H1 (cell line): ENCODE data around the gene MRM2. TPM values are rescaled to one million over a fixed set of nuclear protein-coding genes. Genes with fewer than 3 reads are reported as not detected.
A peak's percentile ranks its signal among the peaks of the same experiment; 100 is the strongest.

Source experiments
- CTCF ChIA-PET: fragments of 300-600 bp; sonication (Branson Sonifier 250); formaldehyde crosslinking; loops from one replicate; lab custom pipeline; 2021; ENCODE audit not compliant: partially characterized antibody; lab: Charles Lee
- POLR2A ChIA-PET: fragments of 300-600 bp; sonication (Branson Sonifier 250); formaldehyde crosslinking; loops from one replicate; lab custom pipeline; 2021; ENCODE audit warnings: inconsistent platforms; ENCODE audit not compliant: partially characterized antibody; lab: Charles Lee
- DNase-seq, 2 experiments: peaks; one replicate each; pipeline versions ENCODE4 v3.0.0 to v3.0.0-alpha.2; 2010 to 2022; ENCODE audit warnings: low spot score in 2 of 2, low read depth in 1 of 2, mixed read lengths in 1 of 2
- FAIRE-seq: peaks from 2 replicates; lab custom pipeline; 2011; peaks lifted over from hg19 to GRCh38; lab: Jason Lieb, UNC
- H2AFZ ChIP-seq: 2 replicates; pipeline ENCODE4 v1.8.1; 2012; ENCODE audit warnings: low read length, inconsistent platforms
- H2AK5ac ChIP-seq: 2 replicates; pipeline ENCODE4 v1.6.1; 2013; ENCODE audit warnings: low read depth, low read length
- H2BK120ac ChIP-seq: replicated peaks from 2 replicates; pipeline ENCODE3; 2013; ENCODE audit warnings: low read depth, low read length, inconsistent platforms
- H2BK12ac ChIP-seq: 2 replicates; pipeline ENCODE4 v1.6.1; 2013; ENCODE audit warnings: low read depth, low read length
- H2BK15ac ChIP-seq: 2 replicates; pipeline ENCODE4 v1.6.1; 2013; ENCODE audit warnings: low read length
- H2BK20ac ChIP-seq: 2 replicates; pipeline ENCODE4 v1.6.1; 2013; ENCODE audit warnings: low read length
- H2BK5ac ChIP-seq: 2 replicates; pipeline ENCODE4 v1.6.1; 2013; ENCODE audit warnings: low read depth, low read length
- H3K14ac ChIP-seq: 2 replicates; pipeline ENCODE4 v1.6.1; 2013; ENCODE audit warnings: inconsistent platforms; ENCODE audit not compliant: insufficient read length
- H3K18ac ChIP-seq: 2 replicates; pipeline ENCODE4 v1.6.1; 2013; ENCODE audit warnings: low read length; ENCODE audit errors: extremely low read depth
- H3K23ac ChIP-seq: 2 replicates; pipeline ENCODE4 v1.6.1; 2013; ENCODE audit warnings: inconsistent platforms; ENCODE audit not compliant: insufficient read length
- H3K23me2 ChIP-seq: 2 replicates; pipeline ENCODE4 v1.6.1; 2013; ENCODE audit warnings: low read depth, low read length
- H3K27ac ChIP-seq: 2 replicates; pipeline ENCODE4 v1.6.1; 2011; ENCODE audit warnings: low read depth, low read length, inconsistent platforms
- H3K27me3 ChIP-seq, 4 experiments: replicated peaks in 1 of 4; 1 replicate in 1 of 4; 2 replicates in 3 of 4; pipeline versions ENCODE4 v1.6.1 to v1.8.1; 2011 to 2013; ENCODE audit warnings: low read length in 3 of 4, mild to moderate bottlenecking in 3 of 4, inconsistent platforms in 2 of 4, mixed read lengths in 2 of 4, moderate library complexity in 1 of 4; ENCODE audit not compliant: control insufficient read depth in 3 of 4, insufficient read depth in 3 of 4; ENCODE audit errors: extremely low read depth in 1 of 4
- H3K36me3 ChIP-seq, 4 experiments: 2 replicates each; pipeline versions ENCODE4 v1.6.1 to v1.8.1; 2011 to 2013; ENCODE audit warnings: mild to moderate bottlenecking in 4 of 4, low read length in 3 of 4, moderate library complexity in 2 of 4, control low read depth in 1 of 4, inconsistent platforms in 1 of 4; ENCODE audit not compliant: insufficient read depth in 4 of 4, control insufficient read depth in 2 of 4
- H3K4ac ChIP-seq: replicated peaks from 2 replicates; pipeline ENCODE3; 2013; ENCODE audit warnings: low read length, low read depth, mixed read lengths, inconsistent platforms; ENCODE audit not compliant: insufficient read length
- H3K4me1 ChIP-seq, 4 experiments: replicated peaks in 1 of 4; 1 replicate in 1 of 4; 2 replicates in 3 of 4; pipeline versions ENCODE4 v1.6.1 to v1.8.1; 2011 to 2013; ENCODE audit warnings: low read length in 3 of 4, inconsistent platforms in 2 of 4, mixed read lengths in 1 of 4; ENCODE audit not compliant: insufficient read depth in 4 of 4, control insufficient read depth in 3 of 4
- H3K4me2 ChIP-seq, 2 experiments: 2 replicates each; pipeline versions ENCODE4 v1.6.1 to v1.8.1; 2011 to 2013; ENCODE audit warnings: low read depth in 2 of 2, low read length in 2 of 2, control low read depth in 1 of 2, inconsistent platforms in 1 of 2, mild to moderate bottlenecking in 1 of 2; ENCODE audit not compliant: insufficient read depth in 1 of 2
- H3K4me3 ChIP-seq, 4 experiments: fragments of 200-600, 300-600 bp in 1 of 4; sonication (generic), shearing (Covaris generic), sonication (Bioruptor Twin) in 1 of 4; 2 replicates each; pipeline versions ENCODE4 v1.5.1 to v1.8.1; 2011 to 2016; ENCODE audit warnings: low read length in 4 of 4, low read depth in 3 of 4, control low read depth in 2 of 4, inconsistent platforms in 2 of 4, mild to moderate bottlenecking in 2 of 4, mixed read lengths in 1 of 4, moderate library complexity in 1 of 4; ENCODE audit not compliant: insufficient read depth in 2 of 4; ENCODE audit errors: extremely low read depth in 1 of 4
- H3K56ac ChIP-seq: replicated peaks from 2 replicates; pipeline ENCODE3; 2013; ENCODE audit warnings: low read depth, mild to moderate bottlenecking, mixed read lengths, low read length, inconsistent platforms; ENCODE audit not compliant: insufficient read length
- H3K79me1 ChIP-seq: 2 replicates; pipeline ENCODE4 v1.6.1; 2013; ENCODE audit warnings: low read depth, low read length, control low read depth
- H3K79me2 ChIP-seq, 2 experiments: 2 replicates each; pipeline versions ENCODE4 v1.6.1 to v1.8.1; 2012 to 2013; ENCODE audit warnings: low read length in 2 of 2, mild to moderate bottlenecking in 2 of 2, inconsistent platforms in 1 of 2; ENCODE audit not compliant: insufficient read depth in 2 of 2, control insufficient read depth in 1 of 2
- H3K9ac ChIP-seq, 4 experiments: replicated peaks in 1 of 4; 1 replicate in 1 of 4; 2 replicates in 3 of 4; pipeline versions ENCODE4 v1.6.1 to v1.8.1; 2011 to 2013; ENCODE audit warnings: low read depth in 3 of 4, low read length in 3 of 4, control low read depth in 2 of 4, mild to moderate bottlenecking in 2 of 4, moderate library complexity in 2 of 4, inconsistent platforms in 1 of 4; ENCODE audit errors: extremely low read depth in 1 of 4
- H3K9me3 ChIP-seq, 2 experiments: 2 replicates each; pipeline versions ENCODE4 v1.6.1 to v1.8.1; 2012 to 2013; ENCODE audit warnings: mild to moderate bottlenecking in 2 of 2, moderate library complexity in 2 of 2, control low read depth in 1 of 2, inconsistent platforms in 1 of 2, low read depth in 1 of 2, low read length in 1 of 2, mixed read lengths in 1 of 2; ENCODE audit not compliant: insufficient read depth in 2 of 2
- H4K20me1 ChIP-seq, 2 experiments: replicated peaks in 1 of 2; 2 replicates each; pipeline versions ENCODE3 to v1.8.1; 2011 to 2013; ENCODE audit warnings: inconsistent platforms in 2 of 2, low read length in 2 of 2, mild to moderate bottlenecking in 1 of 2; ENCODE audit not compliant: insufficient read depth in 2 of 2, control insufficient read depth in 1 of 2
- H4K5ac ChIP-seq: 2 replicates; pipeline ENCODE4 v1.6.1; 2013; ENCODE audit warnings: low read length, low read depth, mixed read lengths, inconsistent platforms; ENCODE audit not compliant: insufficient read length
- H4K8ac ChIP-seq: 2 replicates; pipeline ENCODE4 v1.8.0; 2013; ENCODE audit warnings: mild to moderate bottlenecking, moderate library complexity, low read length, inconsistent platforms; ENCODE audit not compliant: insufficient read depth; ENCODE audit errors: extremely low read depth
- H4K91ac ChIP-seq: replicated peaks from 2 replicates; pipeline ENCODE3; 2013; ENCODE audit warnings: low read length, mixed read lengths, inconsistent platforms; ENCODE audit not compliant: insufficient read length
- PHF8 ChIP-seq: fragments of 200-600 bp; sonication (generic); conservative IDR thresholded peaks from 2 replicates; pipeline ENCODE4 v1.7.1; 2012; ENCODE audit warnings: low read depth, mild to moderate bottlenecking, inconsistent platforms, low read length, moderate library complexity
- POLR2AphosphoS5 ChIP-seq: IDR thresholded peaks from 2 replicates; pipeline ENCODE4 v1.6.1; 2011; ENCODE audit warnings: low read depth, low read length
- WGBS, 2 experiments: shearing (Covaris generic) in 1 of 2; methylation state at CpG; one replicate each; pipeline versions ENCODE4 v1.1.6 to v1.1.7; 2013 to 2015; ENCODE audit warnings: low lambda C conversion rate in 2 of 2, mixed read lengths in 2 of 2, inconsistent platforms in 1 of 2, low coverage in 1 of 2, missing lambda C conversion rate in 1 of 2; ENCODE audit not compliant: insufficient replicate concordance in 2 of 2, insufficient coverage in 1 of 2, insufficient read length in 1 of 2; ENCODE audit errors: extremely low coverage in 1 of 2, missing lambda C conversion rate in 1 of 2; 5-methylcytosine and 5-hydroxymethylcytosine counted together
- polyA plus RNA-seq, 7 experiments: library from polyadenylated mRNA; depleted of rRNA in 3 of 7; stranded (reverse) in 5 of 7; unstranded in 2 of 7; fragments of >200 nt in 5 of 7; fragments of 200-250 nt in 2 of 7; gene quantifications; 1 replicate in 5 of 7; 2 replicates in 1 of 7; 4 replicates in 1 of 7; pipeline versions ENCODE4 v1.2.1 to v1.2.3, GENCODE V29; 2011 to 2013; ENCODE audit warnings: missing spikeins in 2 of 7, mixed read lengths in 2 of 7
- total RNA-seq: library from RNA; stranded (reverse); fragmentation: NEBNext Ultra II Directional; extraction: Animal tissue kit (Norgen Biotek cat#: 25700); gene quantifications from 2 replicates; pipeline ENCODE4 v1.2.1, GENCODE V29; 2021

The MRM2 gene
- total and polyA plus RNA-seq, 2 of the 8 experiments (the other 6 are each of a cell fraction or from before 2014, with no cell fraction given) = 17.2 to 38.6 TPM

DNA sequence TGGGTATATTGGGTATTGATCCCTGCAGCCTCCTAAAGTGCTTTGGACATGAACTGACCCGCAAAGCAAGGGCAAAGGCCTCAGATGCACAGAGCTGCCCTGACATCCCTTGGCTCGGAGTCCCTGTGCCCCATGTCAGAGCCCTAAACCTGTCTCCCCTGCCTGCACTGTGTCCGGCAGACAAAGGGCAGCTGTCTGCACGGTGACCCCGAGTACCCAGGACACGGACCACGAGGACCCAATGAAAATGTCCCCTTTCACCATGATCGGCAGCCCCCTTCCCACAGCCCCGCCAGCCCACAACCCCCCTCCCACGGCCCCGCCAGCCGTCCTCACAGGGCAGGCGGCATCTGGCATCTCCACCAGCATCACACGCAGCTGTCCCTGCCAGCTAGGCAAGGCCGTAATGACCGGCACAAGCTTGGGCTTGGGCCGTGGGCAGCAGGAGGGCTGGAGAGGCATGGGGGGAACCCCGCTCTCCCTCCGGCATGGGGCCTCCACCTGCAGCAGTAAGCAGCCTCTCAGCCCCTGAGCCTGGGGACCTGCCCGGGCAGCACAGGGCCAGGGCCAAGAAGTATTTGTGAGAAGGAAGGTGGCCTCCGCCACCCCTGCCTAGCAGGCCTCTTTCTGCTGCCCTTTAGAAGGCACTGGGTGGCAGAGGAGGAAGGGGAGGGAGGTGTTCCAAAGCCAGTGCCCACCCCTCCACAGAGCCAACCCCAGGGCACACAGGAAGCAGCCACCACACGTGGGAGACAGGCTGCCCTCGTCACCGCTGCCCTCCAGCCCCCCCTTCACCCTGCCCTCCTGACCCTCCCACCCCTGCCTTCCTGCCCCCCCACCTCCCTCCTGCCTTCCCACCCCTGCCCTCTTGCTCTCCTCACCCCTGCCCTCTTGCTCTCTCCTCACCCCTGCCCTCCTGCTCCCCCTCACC is 10.1 kb upstream of the MRM2 start:
- H4K8ac ChIP-seq = peak overlapping the region; percentile 62; the same call in 1 of the 2 replicates
- H3K4me3 ChIP-seq = no peak overlapping the region
- no peak overlapping the region for H2AK5ac ChIP-seq
- H2AFZ ChIP-seq = no peak overlapping the region
- peaks cover 0 to 10% of the 10 kb centered on the region in 2 experiments for H4K20me1 ChIP-seq
- H3K27ac ChIP-seq = no peak overlapping the region; the same call in 1 of the 2 replicates
- H3K4me2 ChIP-seq = no peak overlapping the region
- no peaks in the 10 kb centered on the region for H3K79me2 ChIP-seq
- H3K4ac ChIP-seq = no peak overlapping the region
- H3K9me3 ChIP-seq = no peaks in the 10 kb centered on the region
- ChIA-PET POLR2A (interaction anchor here (0.7 to 1.7 kb wide), 4 partner anchors 10 to 121 kb away, joined by 3 to 12 read pairs (median 4); partner anchors contain the start of genes MRM2 and NUDT1), CTCF (interaction anchor here (0.5 to 1.6 kb wide), 2 partner anchors 52 to 96 kb away, joined by 3 to 5 read pairs; no protein-coding TSS in a partner anchor)
- H3K27me3 ChIP-seq = no peaks in the 10 kb centered on the region
- peaks cover 0 to 5% (median 2%) of the 10 kb centered on the region in 4 experiments; a peak in 3 of 7 replicates for H3K4me1 ChIP-seq
- H3K36me3 ChIP-seq = peaks cover 0 to 10% (median 0%) of the 10 kb centered on the region in 4 experiments; a peak in 4 of 8 replicates
- H2BK120ac ChIP-seq = no peak overlapping the region
- no peak overlapping the region for H2BK15ac ChIP-seq
- FAIRE-seq (no peak), DNase-seq (no peak)
- no peak overlapping the region for H3K23ac ChIP-seq
- H3K14ac ChIP-seq = no peak overlapping the region
- peak overlapping the region; percentile 6 for H4K91ac ChIP-seq
- WGBS, 2 experiments = 84% methylated on average over 7 of the region's 24 CpGs; no CpG with 5 or more reads in 1 of the 2 experiments
- peak overlapping the region; percentile 75 for H2BK5ac ChIP-seq
- H3K23me2 ChIP-seq = no peaks in the 10 kb centered on the region
- no peak for TF ChIP-seq PHF8
- TF ChIP-seq POLR2AphosphoS5 = peak; percentile 40; the same call in 1 of the 2 replicates
- H2BK12ac ChIP-seq = no peak overlapping the region
- no peak overlapping the region for H3K18ac ChIP-seq
- no peaks in the 10 kb centered on the region for H3K79me1 ChIP-seq
- peak overlapping the region; percentile 59 for H4K5ac ChIP-seq
- H2BK20ac ChIP-seq = no peak overlapping the region
- no peak overlapping the region for H3K9ac ChIP-seq
- no peak overlapping the region for H3K56ac ChIP-seq
